ENCODE measurements around the gene HSD11B1L. TPM values are rescaled to one million over a fixed set of nuclear protein-coding genes. Genes with fewer than 3 reads are reported as not detected.

Gene HSD11B1L
- total and polyA plus RNA-seq, 12 donors: 3.4 to 40.5 (median 14.7) TPM

GRCh38 chr19:5664515-5664914 lies 16.3 kb upstream of the HSD11B1L start:
- intact Hi-C loops (cut with DNase I): loop anchor here in 1 of 2 donors (10.0 kb wide), 1 partner anchor 50 kb away; no protein-coding TSS in a partner anchor
- WGBS, 4 donors: 33 to 46% (median 39%) methylated on average over 1 to 2 of the region's 2 CpGs
- H3K36me3 ChIP-seq (replicated peaks in 1 of 2): peaks cover 0 to 100% of the 10 kb centered on the region in 2 donors

GRCh38 chr19:5665781-5666513 lies 14.9 kb upstream of the HSD11B1L start:
- intact Hi-C loops (cut with DNase I): loop anchor here in 1 of 2 donors (10.0 kb wide), 1 partner anchor 51 kb away; no protein-coding TSS in a partner anchor
- H3K36me3 ChIP-seq (replicated peaks in 1 of 2): peaks cover 0 to 92% of the 10 kb centered on the region in 2 donors
- DNase-seq: peak in 2 of 7 donors; percentile 69 to 77
- H3K4me3 ChIP-seq: no peak overlapping the region
- TF ChIP-seq CTCF (IDR thresholded peaks at IDR 0.05) (peak in 5 of 6 experiments; percentile 8 to 42 (median 31)), POLR2A (IDR thresholded peaks at IDR 0.05) (no peak)
- 67 to 73% (median 71%) methylated on average over 10 of the region's 10 CpGs for WGBS, 4 donors
- no peaks in the 10 kb centered on the region for H3K27me3 ChIP-seq
- H3K9me3 ChIP-seq (replicated peaks in 1 of 3): no peaks in the 10 kb centered on the region
- peaks cover 0 to 9% of the 10 kb centered on the region in 2 donors for H3K4me1 ChIP-seq (replicated peaks in 1 of 2)
- peak overlapping the region in 3 of 5 donors; percentile 17 to 40 (median 24) for H3K27ac ChIP-seq

More at GRCh38 chr19:5664515-5664914, 16.3 kb upstream of the HSD11B1L start:
- peak overlapping the region in 3 of 5 donors; percentile 1 to 69 (median 56) for H3K27ac ChIP-seq
- no peak for TF ChIP-seq CTCF (IDR thresholded peaks at IDR 0.05)
- TF ChIP-seq POLR2A (IDR thresholded peaks at IDR 0.05): no peak
- peak in 5 of 7 donors; percentile 63 to 82 (median 76) for DNase-seq
- H3K27me3 ChIP-seq: no peaks in the 10 kb centered on the region
- peaks cover 0 to 9% of the 10 kb centered on the region in 2 donors for H3K4me1 ChIP-seq (replicated peaks in 1 of 2)
- no peak overlapping the region for H3K4me3 ChIP-seq
- H3K9me3 ChIP-seq (replicated peaks in 1 of 3): no peaks in the 10 kb centered on the region

GRCh38 chr19:5666921-5667610 lies 13.8 kb upstream of the HSD11B1L start:
- Histone ChIP-seq H3K36me3 (replicated peaks in 1 of 2) (peaks cover 0 to 80% of the 10 kb centered on the region in 2 donors), H3K4me3 (no peak overlapping the region), H3K9me3 (replicated peaks in 1 of 3) (no peaks in the 10 kb centered on the region), H3K4me1 (replicated peaks in 1 of 2) (peaks cover 0 to 9% of the 10 kb centered on the region in 2 donors), H3K27ac (peak overlapping the region in 1 of 5 donors; percentile 24), H3K27me3 (no peaks in the 10 kb centered on the region)
- WGBS, 4 donors: 85 to 87% (median 86%) methylated on average over 23 to 26 of the region's 26 CpGs
- intact Hi-C loops (cut with DNase I): loop anchor here in 1 of 2 donors (10.0 kb wide), 1 partner anchor 52 kb away; no protein-coding TSS in a partner anchor
- TF ChIP-seq CTCF (IDR thresholded peaks at IDR 0.05) (no peak), POLR2A (IDR thresholded peaks at IDR 0.05) (no peak)
- DNase-seq: no peak

- TF ChIP-seq POLR2A (IDR thresholded peaks at IDR 0.05) (no peak), CTCF (IDR thresholded peaks at IDR 0.05) (no peak)
- intact Hi-C loops (cut with DNase I): loop anchor here in 1 of 2 donors (10.0 kb wide), 1 partner anchor 53 kb away; no protein-coding TSS in a partner anchor
- Histone ChIP-seq H3K4me1 (replicated peaks in 1 of 2) (peaks cover 0 to 9% of the 10 kb centered on the region in 2 donors), H3K27me3 (no peaks in the 10 kb centered on the region), H3K4me3 (no peak overlapping the region), H3K9me3 (replicated peaks in 1 of 3) (no peaks in the 10 kb centered on the region), H3K27ac (no peak overlapping the region), H3K36me3 (replicated peaks in 1 of 2) (peaks cover 0 to 73% of the 10 kb centered on the region in 2 donors)
- no peak for DNase-seq
- WGBS, 4 donors: 82 to 92% (median 83%) methylated on average over 14 to 22 of the region's 22 CpGs; no CpG with 5 or more reads in 1 of the 4 donors
Observed at GRCh38 chr19:5667751-5668271, 13.0 kb upstream of the HSD11B1L start.

All from adrenal gland (tissue), 12 donors.